Measurements from ENCODE around the gene SLC43A3.

GRCh38 chr11:57459164-57460021, 32.5 kb upstream of the SLC43A3 start:
- no peak for TF ChIP-seq POLR2AphosphoS5 (IDR thresholded peaks at IDR 0.05)
- no peak for TF ChIP-seq CTCF (IDR thresholded peaks at IDR 0.05 in 8 of 11, conservative IDR thresholded peaks at IDR 0.05 in 3 of 11)
- TF ChIP-seq POLR2A (IDR thresholded peaks at IDR 0.05): no peak
